ENCODE results near the gene KRT1.

DNA sequence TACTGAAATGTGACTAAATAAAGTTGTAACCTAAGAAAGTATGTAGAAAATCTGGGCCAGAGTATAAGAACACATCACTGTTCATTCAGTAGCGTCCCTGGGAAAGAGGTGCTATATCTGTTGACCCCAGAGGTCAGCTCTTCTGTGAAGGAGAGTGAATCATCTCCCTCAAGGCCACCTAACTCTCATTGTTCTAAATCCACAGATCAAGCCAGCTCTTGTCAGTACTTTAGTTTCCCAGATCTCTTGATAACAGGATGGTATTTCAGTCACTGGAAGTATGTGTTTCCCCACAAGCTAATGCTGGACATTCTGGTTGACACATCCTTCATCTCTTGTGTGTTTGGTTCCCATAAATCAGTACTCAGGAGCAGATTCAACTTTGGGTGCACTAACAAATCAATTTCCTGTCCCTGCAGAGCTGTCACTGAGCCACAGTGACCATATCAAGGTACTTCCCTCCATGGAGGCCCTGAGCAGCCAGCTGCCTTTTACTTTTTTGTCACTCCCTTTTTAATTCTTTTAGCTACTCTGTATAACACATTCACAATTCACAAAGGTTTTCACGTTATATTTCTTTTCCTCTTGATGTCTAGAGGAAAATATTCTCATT is 7.8 kb downstream of the KRT1 start:
- TF ChIP-seq CTCF (IDR thresholded peaks at IDR 0.05): no peak
- no peak for TF ChIP-seq POLR2A (IDR thresholded peaks at IDR 0.05)

Data from ovary (tissue), 3 donors.